GM12878 (cell line): ENCODE measurements around the gene STK16. TPM values are rescaled to one million over a fixed set of nuclear protein-coding genes. Genes with fewer than 3 reads are reported as not detected.

Source experiments
- ATAC-seq: fragments of 200-7000 bp; cut with Tn5 transposase; 3 replicates; pipeline ENCODE4 v1.9.1; 2020; ENCODE audit warnings: mild to moderate bottlenecking, moderate library complexity
- BruUV-seq: library from RNA; stranded (reverse); fragments of 400-500 nt; replicated peaks from 2 replicates; lab custom pipeline; 2021; lab: Mats Ljungman, UMichigan
- CTCF ChIA-PET: fragments of 300-600 bp; sonication (Branson Sonifier 250); formaldehyde crosslinking; extraction: SDS; loops from one replicate; lab custom pipeline; 2021; ENCODE audit warnings: inconsistent platforms; lab: Yijun Ruan, JAX
- POLR2A ChIA-PET: fragments of 350-600 bp; formaldehyde crosslinking; extraction: SDS; loops from one replicate; lab custom pipeline; 2021; ENCODE audit warnings: inconsistent platforms; lab: Charles Lee
- RAD21 ChIA-PET: fragments of 300-600 bp; sonication (Branson Sonifier 250); formaldehyde crosslinking; loops from one replicate; lab custom pipeline; 2023; ENCODE audit warnings: antibody characterized with exemption; ENCODE audit not compliant: unreplicated experiment; lab: Charles Lee
- SMC1A ChIA-PET: fragments of 300-600 bp; sonication (Branson Sonifier 250); formaldehyde crosslinking; loops from one replicate; lab custom pipeline; 2023; ENCODE audit not compliant: unreplicated experiment, uncharacterized antibody; lab: Charles Lee
- DNase-seq: peaks from one replicate; pipeline ENCODE4 v3.0.0-alpha.2; 2011; ENCODE audit warnings: low read depth, low spot score
- FAIRE-seq: peaks from 3 replicates; lab custom pipeline; 2011; peaks lifted over from hg19 to GRCh38; lab: Jason Lieb, UNC
- H2AFZ ChIP-seq: 2 replicates; pipeline ENCODE4 v1.6.0; 2011; ENCODE audit warnings: low read depth, low read length, control low read depth; ENCODE audit not compliant: control insufficient read depth
- H3K27ac ChIP-seq: 2 replicates; pipeline ENCODE4 v1.5.1; 2011; ENCODE audit warnings: control low read depth; ENCODE audit not compliant: control insufficient read depth, insufficient read depth
- H3K27me3 ChIP-seq, 2 experiments: replicated peaks in 1 of 2; 2 replicates each; pipeline versions ENCODE4 v1.6.0 to v1.6.1; 2011; ENCODE audit warnings: low read length in 1 of 2; ENCODE audit not compliant: control insufficient read depth in 2 of 2, insufficient read depth in 2 of 2
- H3K36me3 ChIP-seq, 2 experiments: 2 replicates each; pipeline ENCODE4 v1.5.1; 2011; ENCODE audit warnings: low read length in 1 of 2; ENCODE audit not compliant: control insufficient read depth in 2 of 2, insufficient read depth in 2 of 2
- H3K4me1 ChIP-seq: 2 replicates; pipeline ENCODE4 v1.6.1; 2011; ENCODE audit warnings: mild to moderate bottlenecking, low read length, moderate library complexity, mixed read lengths; ENCODE audit not compliant: control insufficient read depth, insufficient read depth
- H3K4me2 ChIP-seq: 2 replicates; pipeline ENCODE4 v1.6.0; 2011; ENCODE audit warnings: control low read depth; ENCODE audit not compliant: control insufficient read depth, insufficient read depth
- H3K4me3 ChIP-seq: fragments of 200-600 bp; sonication (generic); 2 replicates; pipeline ENCODE4 v1.5.1; 2016
- H3K79me2 ChIP-seq: 2 replicates; pipeline ENCODE4 v1.6.0; 2011; ENCODE audit warnings: low read length; ENCODE audit not compliant: control insufficient read depth, insufficient read depth
- H3K9ac ChIP-seq: 2 replicates; pipeline ENCODE4 v1.8.0; 2011; ENCODE audit warnings: low read length, control low read depth, mixed read lengths; ENCODE audit not compliant: control insufficient read depth, insufficient read depth
- H3K9me3 ChIP-seq: replicated peaks from 3 replicates; pipeline ENCODE4 v1.5.1; 2011; ENCODE audit warnings: mild to moderate bottlenecking, low read length; ENCODE audit not compliant: control insufficient read depth, insufficient read depth
- H4K20me1 ChIP-seq: 2 replicates; pipeline ENCODE4 v1.6.0; 2011; ENCODE audit not compliant: control insufficient read depth, insufficient read depth
- ASH2L ChIP-seq: fragments of 300-600, 200-600 bp; sonication (generic); IDR thresholded peaks from 2 replicates; pipeline ENCODE4 v1.6.1; 2017; ENCODE audit warnings: low read depth, mild to moderate bottlenecking, borderline replicate concordance
- BACH1 ChIP-seq: fragments of 450-650 bp; IDR thresholded peaks from 2 replicates; pipeline ENCODE4 v1.6.1; 2017; ENCODE audit warnings: mild to moderate bottlenecking, borderline replicate concordance
- BCL3 ChIP-seq: IDR thresholded peaks from 2 replicates; pipeline ENCODE4 v1.6.1; 2011; ENCODE audit warnings: borderline replicate concordance, low read depth, mild to moderate bottlenecking, moderate library complexity, low read length; ENCODE audit not compliant: insufficient read depth, poor library complexity, severe bottlenecking
- BMI1 ChIP-seq: fragments of 450-650 bp; IDR thresholded peaks from 2 replicates; pipeline ENCODE4 v1.6.1; 2016; ENCODE audit warnings: mild to moderate bottlenecking, moderate library complexity, borderline replicate concordance
- EZH2 ChIP-seq: IDR thresholded peaks from 2 replicates; pipeline ENCODE4 v1.6.1; 2012; ENCODE audit warnings: low read depth, mild to moderate bottlenecking, control low read depth, inconsistent platforms, low read length, borderline replicate concordance; ENCODE audit not compliant: control insufficient read depth
- HSF1 ChIP-seq: fragments of 150-350 bp; IDR thresholded peaks from 2 replicates; pipeline ENCODE4 v1.6.1; 2014; ENCODE audit warnings: mild to moderate bottlenecking, low read depth, low read length
- IRF5 ChIP-seq: fragments of 450-650 bp; IDR thresholded peaks from 2 replicates; pipeline ENCODE4 v1.6.1; 2017; ENCODE audit warnings: borderline replicate concordance
- NRF1 ChIP-seq: conservative IDR thresholded peaks from 2 replicates; pipeline ENCODE4 v1.6.1; 2011; ENCODE audit warnings: mild to moderate bottlenecking, low read depth, low read length, improper control_type of control experiment
- PKNOX1 ChIP-seq: fragments of 450-650 bp; IDR thresholded peaks from 2 replicates; pipeline ENCODE4 v1.6.1; 2016; ENCODE audit warnings: mild to moderate bottlenecking
- RB1 ChIP-seq: fragments of 450-650 bp; formaldehyde crosslinking; IDR thresholded peaks from 2 replicates; pipeline ENCODE4 v1.6.1; 2017; ENCODE audit warnings: mild to moderate bottlenecking, borderline replicate concordance
- SIN3A ChIP-seq: IDR thresholded peaks from 2 replicates; pipeline ENCODE4 v1.6.1; 2012; ENCODE audit warnings: low read depth, low read length, improper control_type of control experiment
- SMC3 ChIP-seq: IDR thresholded peaks from 2 replicates; pipeline ENCODE4 v1.6.1; 2011; ENCODE audit warnings: low read length, improper control_type of control experiment, borderline replicate concordance
- SUPT20H ChIP-seq: IDR thresholded peaks from 2 replicates; pipeline ENCODE4 v1.6.1; 2011; ENCODE audit warnings: low read depth, mild to moderate bottlenecking, low read length, moderate library complexity, borderline replicate concordance; ENCODE audit not compliant: control insufficient read depth
- TCF3 ChIP-seq: IDR thresholded peaks from 2 replicates; pipeline ENCODE4 v1.6.1; 2012; ENCODE audit warnings: low read depth, mild to moderate bottlenecking, low read length, borderline replicate concordance; ENCODE audit not compliant: insufficient read depth
- USF2 ChIP-seq: IDR thresholded peaks from 2 replicates; pipeline ENCODE4 v1.6.1; 2011; ENCODE audit warnings: low read depth, low read length, improper control_type of control experiment, borderline replicate concordance
- ZNF384 ChIP-seq: IDR thresholded peaks from 2 replicates; pipeline ENCODE4 v1.6.1; 2012; ENCODE audit warnings: low read depth, mild to moderate bottlenecking, low read length, improper control_type of control experiment, borderline replicate concordance
- WGBS: methylation state at CpG from one replicate; pipeline ENCODE4 v1.1.6; 2016; ENCODE audit warnings: low lambda C conversion rate; ENCODE audit not compliant: insufficient replicate concordance, insufficient coverage; ENCODE audit errors: missing lambda C conversion rate; 5-methylcytosine and 5-hydroxymethylcytosine counted together
- in situ Hi-C: fragments of 300-500 bp; cut with MboI; formaldehyde crosslinking; loops from 9 replicates; pipeline ENCODE4 v1.14.3; 2018; ENCODE audit warnings: mixed read lengths
- intact Hi-C: fragments of 100-400 bp; cut with micrococcal nuclease; formaldehyde crosslinking; loops from one replicate; pipeline ENCODE4 v1.14.2; 2022; ENCODE audit not compliant: unreplicated experiment
- polyA plus RNA-seq, 11 experiments: library from polyadenylated mRNA; depleted of rRNA in 4 of 11; unstranded in 6 of 11; stranded (reverse) in 5 of 11; fragments of >200 nt; fragmentation: Nextera tagmentation in 4 of 11; fragmentation: Illumina TruSeq in 1 of 11; extraction: Ambion mirVana in 4 of 11; extraction: Trizol in 1 of 11; gene quantifications; 1 replicate in 1 of 11; 2 replicates in 10 of 11; pipeline versions ENCODE4 v1.2.1 to v1.2.3, GENCODE V29; 2011 to 2016; ENCODE audit warnings: inconsistent platforms in 2 of 11, missing spikeins in 2 of 11, low read depth in 1 of 11
- total RNA-seq, 4 experiments: library from RNA; depleted of rRNA in 3 of 4; stranded (reverse); fragments of >200 nt in 3 of 4; fragmentation: Illumina TruSeq in 1 of 4; extraction: Trizol in 1 of 4; gene quantifications; 2 replicates each; pipeline versions ENCODE4 v1.2.1 to v1.2.3, GENCODE V29; 2013 to 2021

The STK16 gene
- total and polyA plus RNA-seq, 10 of the 15 experiments (the other 5 are each of a cell fraction or from before 2014, with no cell fraction given), result 4.3 to 50.1 (median 17.9) TPM

- H3K9ac ChIP-seq, result no peak overlapping the region
- ATAC-seq, result no peak
- H3K27ac ChIP-seq, result no peak overlapping the region
- H3K79me2 ChIP-seq, result no peaks in the 10 kb centered on the region
- H3K36me3 ChIP-seq, result no peaks in the 10 kb centered on the region
- no peaks in the 10 kb centered on the region for H3K27me3 ChIP-seq
- intact Hi-C loops, result no loop called here
- RAD21 ChIA-PET, result interaction anchor here (1.1 kb wide), 1 partner anchor 15 kb away, joined by 3 read pairs; no protein-coding TSS in a partner anchor
- TF ChIP-seq TCF3 (no peak), IRF5 (no peak), ASH2L (no peak), SUPT20H (no peak), BACH1 (no peak), EZH2 (no peak), SIN3A (no peak), NRF1 (no peak), ZNF384 (no peak), SMC3 (no peak), HSF1 (no peak), RB1 (no peak), PKNOX1 (no peak), BMI1 (no peak), USF2 (no peak), BCL3 (no peak)
- TF ChIP-seq, all 136 proteins: peak for 0
- in situ Hi-C loops, result no loop called here
- no peak for FAIRE-seq
- Histone ChIP-seq H3K4me1 (no peaks in the 10 kb centered on the region), H3K4me3 (no peak overlapping the region), H4K20me1 (no peaks in the 10 kb centered on the region), H2AFZ (no peak overlapping the region), H3K4me2 (no peak overlapping the region), H3K9me3 (no peaks in the 10 kb centered on the region)
- no peak for DNase-seq
- no TSS peak for BruUV-seq
- 40% methylated on average over 5 of the region's 5 CpGs for WGBS
- CTCF ChIA-PET, result interaction anchor here (0.9 to 1.6 kb wide), 4 partner anchors 8 to 100 kb away, joined by 3 to 4 read pairs (median 4); no protein-coding TSS in a partner anchor
- POLR2A ChIA-PET, result interaction anchor here (1.3 to 1.4 kb wide), 2 partner anchors 8 to 63 kb away, joined by 4 to 8 read pairs; partner anchors contain the start of gene ZFAND2B
- SMC1A ChIA-PET, result interaction anchor here (1.0 to 1.8 kb wide), 2 partner anchors 25 kb away, joined by 4 to 6 read pairs; partner anchors contain the start of genes GLB1L and STK16
These were observed 24.7 kb downstream of the STK16 start for GRCh38 chr2:219270055-219270372.
